Colonic mucosa (tissue), 4 donors: Measurements from ENCODE around the gene MRPL27. TPM values are rescaled to one million over a fixed set of nuclear protein-coding genes. Genes with fewer than 3 reads are reported as not detected.

Experiments
- DNase-seq: peaks from one replicate; pipeline ENCODE4 v3.0.0-alpha.2; 2020
- H3K27ac ChIP-seq: fragments of 200-600 bp; one replicate; pipeline ENCODE4 v1.8.0; 2021
- H3K27me3 ChIP-seq: fragments of 200-600 bp; one replicate; pipeline ENCODE4 v1.8.0; 2021
- H3K36me3 ChIP-seq: fragments of 200-600 bp; one replicate; pipeline ENCODE4 v1.8.0; 2021
- H3K4me1 ChIP-seq: fragments of 200-600 bp; one replicate; pipeline ENCODE4 v1.8.0; 2021; ENCODE audit warnings: mild to moderate bottlenecking
- H3K4me3 ChIP-seq: fragments of 200-600 bp; one replicate; pipeline ENCODE4 v1.8.0; 2021
- H3K9ac ChIP-seq, 2 donors: one replicate each; pipeline ENCODE4 v1.7.0; 2013; ENCODE audit warnings: control low read depth in 2 of 2, low read depth in 2 of 2, low read length in 2 of 2
- H3K9me3 ChIP-seq: fragments of 200-600 bp; one replicate; pipeline ENCODE4 v1.8.0; 2021
- intact Hi-C: fragments of 100-400 bp; cut with DNase I; formaldehyde crosslinking; loops from one replicate; pipeline ENCODE4 v1.14.1; 2022
- total RNA-seq, 2 donors: library from RNA; stranded (reverse); fragmentation: NEBNext Ultra II Directional in 1 of 2; extraction: Animal tissue kit (Norgen Biotek cat#: 25700) in 1 of 2; gene quantifications; one replicate each; pipeline ENCODE4 v1.2.1, GENCODE V29; 2021
- TF ChIP-seq, protein P1 (sequence below): fragments of 200-600 bp; IDR thresholded peaks from one replicate; pipeline ENCODE4 v1.8.0; 2022; ENCODE audit warnings: antibody characterized with exemption, mild to moderate bottlenecking
- donor health status: healthy.
- donor health status: DM: no; HTN: no; CAD: no.
- donor health status: DM: no; HTN: no; CAD: no.

MRPL27 gene
- total RNA-seq, 2 donors from 2014 or later = 71.7 to 135 TPM

DNA sequence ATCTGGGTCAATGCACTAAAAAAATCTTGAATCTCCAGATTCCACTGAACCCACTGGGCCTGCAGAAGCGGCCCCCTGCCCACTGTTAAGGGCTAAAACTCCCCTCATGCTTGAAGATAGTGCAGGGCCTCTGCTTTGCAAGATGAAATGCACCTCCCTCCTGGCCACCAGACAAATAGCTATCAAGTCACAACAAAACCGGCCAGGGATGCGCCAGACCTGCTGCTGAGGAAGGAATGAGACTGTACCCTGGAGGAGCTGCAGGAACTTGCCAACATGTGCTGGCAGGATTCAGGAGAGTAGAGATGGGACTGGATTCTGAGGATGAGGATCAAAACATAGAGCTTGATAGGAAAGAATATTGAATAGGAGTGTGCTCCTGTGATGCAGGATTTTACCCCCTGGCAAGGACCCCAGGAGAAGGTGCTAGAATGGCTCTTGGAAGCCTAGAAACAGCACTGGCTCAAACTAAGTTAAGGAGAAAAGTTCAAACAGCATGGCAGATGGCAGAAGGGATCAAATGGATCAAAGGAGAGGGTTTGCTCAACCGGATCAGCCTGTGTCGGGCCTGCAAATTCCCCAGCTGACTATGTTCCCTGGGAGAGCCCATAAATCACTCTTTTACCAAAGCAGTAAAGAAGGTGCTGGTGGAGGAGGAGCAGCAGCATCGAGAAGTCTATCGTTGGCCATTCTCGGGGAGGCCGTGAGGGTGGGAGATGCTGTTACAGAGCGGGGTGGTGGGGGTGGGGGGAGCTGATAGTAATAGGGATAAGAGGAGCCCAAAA is 54.3 kb downstream of the MRPL27 start:
- Histone ChIP-seq H3K9me3 (no peaks in the 10 kb centered on the region), H3K4me1 (no peaks in the 10 kb centered on the region), H3K9ac (no peak overlapping the region), H3K4me3 (no peak overlapping the region), H3K27me3 (no peaks in the 10 kb centered on the region), H3K27ac (no peak overlapping the region), H3K36me3 (no peaks in the 10 kb centered on the region)
- TF ChIP-seq, protein P1, sequence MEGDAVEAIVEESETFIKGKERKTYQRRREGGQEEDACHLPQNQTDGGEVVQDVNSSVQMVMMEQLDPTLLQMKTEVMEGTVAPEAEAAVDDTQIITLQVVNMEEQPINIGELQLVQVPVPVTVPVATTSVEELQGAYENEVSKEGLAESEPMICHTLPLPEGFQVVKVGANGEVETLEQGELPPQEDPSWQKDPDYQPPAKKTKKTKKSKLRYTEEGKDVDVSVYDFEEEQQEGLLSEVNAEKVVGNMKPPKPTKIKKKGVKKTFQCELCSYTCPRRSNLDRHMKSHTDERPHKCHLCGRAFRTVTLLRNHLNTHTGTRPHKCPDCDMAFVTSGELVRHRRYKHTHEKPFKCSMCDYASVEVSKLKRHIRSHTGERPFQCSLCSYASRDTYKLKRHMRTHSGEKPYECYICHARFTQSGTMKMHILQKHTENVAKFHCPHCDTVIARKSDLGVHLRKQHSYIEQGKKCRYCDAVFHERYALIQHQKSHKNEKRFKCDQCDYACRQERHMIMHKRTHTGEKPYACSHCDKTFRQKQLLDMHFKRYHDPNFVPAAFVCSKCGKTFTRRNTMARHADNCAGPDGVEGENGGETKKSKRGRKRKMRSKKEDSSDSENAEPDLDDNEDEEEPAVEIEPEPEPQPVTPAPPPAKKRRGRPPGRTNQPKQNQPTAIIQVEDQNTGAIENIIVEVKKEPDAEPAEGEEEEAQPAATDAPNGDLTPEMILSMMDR = no peak
- DNase-seq = no peak
- intact Hi-C loops = no loop called here

Other genes with a start within 250 kb of the MRPL27 start
- 1 to 10 TPM in 1 of 2 donors, under 1 TPM in 1; 0.77 to 2.3 TPM for gene SAMD14, start 243.0 kb downstream of the MRPL27 start, total RNA-seq
- 10 to 100 TPM; 36.6 to 43.2 TPM for gene PPP1R9B, start 222.5 kb downstream of the MRPL27 start, total RNA-seq
- gene SGCA, start 207.2 kb downstream of the MRPL27 start, total RNA-seq = 1 to 10 TPM in 1 of 2 donors, under 1 TPM in 1; 0.89 to 5.5 TPM
- 100 to 1,000 TPM in 1 of 2 donors, 10 to 100 TPM in 1; 74.7 to 127 TPM for gene COL1A1, start 171.6 kb downstream of the MRPL27 start, total RNA-seq
- gene TMEM92, start 98.7 kb downstream of the MRPL27 start, total RNA-seq = 10 to 100 TPM; 11.1 to 18.5 TPM
- gene XYLT2, start 27.1 kb downstream of the MRPL27 start, total RNA-seq = 10 to 100 TPM; 15.6 to 28.5 TPM
- 10 to 100 TPM in 1 of 2 donors, 1 to 10 TPM in 1; 1.8 to 10.1 TPM for gene EME1, start within 50 bp of the MRPL27 start, total RNA-seq
- 100 to 1,000 TPM; 147 to 265 TPM for gene LRRC59, start 24.3 kb upstream of the MRPL27 start, total RNA-seq
- 100 to 1,000 TPM in 1 of 2 donors, 10 to 100 TPM in 1; 50.8 to 119 TPM for gene ACSF2, start 53.0 kb upstream of the MRPL27 start, total RNA-seq
- gene CHAD, start 95.7 kb upstream of the MRPL27 start, total RNA-seq = 1 to 10 TPM; 1.8 to 3.6 TPM
- 10 to 100 TPM; 22.2 to 29.3 TPM for gene RSAD1, start 105.7 kb upstream of the MRPL27 start, total RNA-seq
- gene MYCBPAP, start 135.3 kb upstream of the MRPL27 start, total RNA-seq = 1 to 10 TPM in 1 of 2 donors, under 1 TPM in 1; 0.56 to 2.8 TPM
- 10 to 100 TPM; 18.3 to 79.8 TPM for gene EPN3, start 159.6 kb upstream of the MRPL27 start, total RNA-seq
- gene SPATA20, start 174.0 kb upstream of the MRPL27 start, total RNA-seq = 10 to 100 TPM; 41.6 to 53.1 TPM
- gene CACNA1G, start 187.5 kb upstream of the MRPL27 start, total RNA-seq = under 1 TPM; 0.07 to 0.19 TPM